GM18519 (cell line): ENCODE measurements around the gene DIPK2B.

Source experiments
- ATAC-seq: cut with Tn5 transposase; IDR thresholded peaks from one replicate; pipeline ENCODE4 v1.9.1; 2021; ENCODE audit warnings: mild to moderate bottlenecking, moderate library complexity; ENCODE audit not compliant: unreplicated experiment, low FRiP score

DIPK2B gene

DNA sequence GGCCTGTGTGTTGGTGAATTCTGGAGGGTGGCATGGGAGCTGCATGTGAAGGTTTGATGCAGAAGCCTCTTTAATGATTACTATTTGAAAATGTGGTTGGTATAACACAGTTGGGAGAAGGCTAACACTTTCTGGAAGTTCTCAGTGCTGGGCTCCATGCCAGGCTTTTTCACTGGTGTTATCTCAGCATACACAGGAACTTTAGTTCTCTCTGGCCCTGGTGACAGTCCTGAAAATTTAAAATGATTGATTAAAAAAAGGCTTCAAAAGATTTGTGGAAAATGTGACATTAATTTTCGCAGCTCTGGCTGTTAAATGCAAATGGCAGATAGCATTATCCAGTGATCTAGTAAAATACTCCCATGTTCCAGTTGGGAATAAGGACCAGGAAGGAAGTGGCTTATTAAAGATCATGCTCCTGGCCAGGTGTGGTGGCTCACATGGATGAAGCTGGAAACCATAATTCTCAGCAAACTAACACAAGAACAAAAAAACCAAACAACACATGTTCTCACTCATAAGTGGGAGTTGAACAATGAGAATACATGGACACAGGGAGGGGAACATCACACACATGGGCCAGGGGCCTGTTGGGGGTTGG, 36.6 kb downstream of the DIPK2B start:
- no peak for ATAC-seq

DNA sequence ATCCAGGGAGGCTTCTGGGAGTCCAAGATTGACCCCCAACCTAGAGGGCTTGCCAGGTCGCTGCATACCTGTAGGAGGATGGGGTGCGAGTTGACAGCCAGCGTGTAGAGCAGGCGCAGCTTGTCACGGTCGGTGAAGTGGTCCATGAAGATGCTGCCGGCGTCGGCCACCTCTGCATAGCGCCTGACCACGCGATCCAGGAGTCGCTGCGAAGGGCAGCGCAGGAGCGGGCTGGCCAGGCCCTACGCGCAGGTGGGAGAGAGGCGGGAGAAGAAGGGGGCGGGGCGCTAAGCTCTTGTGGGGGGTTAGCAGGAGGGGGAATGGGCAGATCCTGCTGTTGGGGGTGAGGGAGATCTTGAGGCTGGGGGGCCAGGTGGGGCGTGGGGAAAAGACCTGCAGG, 43.0 kb downstream of the DIPK2B start:
- ATAC-seq = no peak

DNA sequence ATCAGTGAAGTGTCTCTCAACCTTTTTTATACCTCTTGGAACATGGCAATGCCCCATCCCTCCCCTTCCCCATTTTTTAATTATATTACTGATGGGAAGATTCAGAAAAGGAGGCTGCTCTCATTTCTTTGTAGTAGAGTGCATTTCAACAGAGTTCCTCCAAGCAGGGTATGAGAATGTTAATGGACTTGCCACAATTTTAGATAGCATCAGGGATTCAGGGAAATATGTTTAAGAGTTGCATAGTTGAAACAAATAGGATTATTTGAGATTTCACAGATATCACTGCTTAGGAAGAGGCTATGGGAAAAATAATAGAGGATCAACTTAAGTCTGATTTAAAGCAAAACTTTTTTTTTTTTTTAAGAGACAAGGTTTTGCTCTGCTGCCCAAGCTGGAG, 46.2 kb downstream of the DIPK2B start:
- no peak for ATAC-seq

DNA sequence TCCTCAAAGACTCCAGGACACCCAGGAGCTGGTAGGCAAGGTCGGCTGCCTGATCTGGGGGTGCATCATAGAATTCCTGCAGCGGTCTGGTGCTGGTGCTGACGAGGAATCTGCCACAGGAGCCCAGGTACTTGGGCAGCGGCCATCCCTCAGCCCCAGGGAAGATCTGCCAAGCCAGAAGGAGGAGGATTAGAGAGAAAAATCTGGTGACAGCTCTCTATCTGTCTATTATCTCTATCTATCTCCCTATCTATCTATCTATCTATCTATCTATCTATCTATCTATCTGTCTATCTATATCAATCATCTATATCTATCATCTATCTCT, 46.7 kb downstream of the DIPK2B start:
- no peak for ATAC-seq
